Mucosa of stomach (tissue), 1 donor: ENCODE data around the gene GPR3.

ENCODE experiments used
- H3K27me3 ChIP-seq: one replicate; pipeline ENCODE4 v1.7.0; 2013; ENCODE audit warnings: mild to moderate bottlenecking, low read length; ENCODE audit not compliant: control insufficient read depth, insufficient read depth
- H3K36me3 ChIP-seq: one replicate; pipeline ENCODE4 v1.7.0; 2013; ENCODE audit warnings: low read length; ENCODE audit not compliant: control insufficient read depth, insufficient read depth
- H3K4me1 ChIP-seq: one replicate; pipeline ENCODE4 v1.7.0; 2013; ENCODE audit warnings: mild to moderate bottlenecking, low read length; ENCODE audit not compliant: control insufficient read depth, insufficient read depth
- H3K4me3 ChIP-seq: one replicate; pipeline ENCODE4 v1.7.0; 2013; ENCODE audit warnings: low read length
- H3K9ac ChIP-seq: one replicate; pipeline ENCODE4 v1.7.0; 2013; ENCODE audit warnings: mild to moderate bottlenecking, low read length, moderate library complexity
- H3K9me3 ChIP-seq: one replicate; pipeline ENCODE4 v1.7.0; 2013; ENCODE audit warnings: mild to moderate bottlenecking, low read length, moderate library complexity; ENCODE audit not compliant: control insufficient read depth
- donor health status: Pancreatic carcinoma.

Gene GPR3

DNA sequence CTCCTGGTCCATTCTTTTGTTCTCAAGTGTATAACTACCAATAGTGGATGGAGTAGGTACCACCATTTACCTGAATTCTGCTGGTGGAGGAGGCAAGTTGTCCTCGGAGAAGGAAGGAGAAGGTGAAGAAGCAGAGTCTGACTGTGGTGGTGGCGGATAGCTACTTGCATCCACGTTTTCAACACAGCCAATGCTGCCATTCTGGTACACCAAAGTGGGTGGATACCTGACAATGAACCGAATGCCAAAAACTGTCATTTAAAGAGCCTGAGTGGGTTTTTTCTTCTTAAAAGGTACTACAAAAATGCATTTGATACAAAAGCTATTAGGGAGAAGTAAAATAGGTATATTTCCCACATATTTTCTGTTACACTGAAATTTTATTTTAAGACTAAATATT is 20.1 kb downstream of the GPR3 start:
- Histone ChIP-seq H3K36me3 (peaks cover 26% of the 10 kb centered on the region), H3K9me3 (no peaks in the 10 kb centered on the region), H3K4me1 (peaks cover 14% of the 10 kb centered on the region), H3K4me3 (no peak overlapping the region), H3K9ac (no peak overlapping the region), H3K27me3 (no peaks in the 10 kb centered on the region)

GRCh38 chr1:27413004-27413403 is 20.6 kb downstream of the GPR3 start:
- Histone ChIP-seq H3K36me3 (peaks cover 26% of the 10 kb centered on the region), H3K9me3 (no peaks in the 10 kb centered on the region), H3K4me1 (peaks cover 19% of the 10 kb centered on the region), H3K9ac (no peak overlapping the region), H3K4me3 (no peak overlapping the region), H3K27me3 (no peaks in the 10 kb centered on the region)

GRCh38 chr1:27414091-27414490 is 21.7 kb downstream of the GPR3 start:
- Histone ChIP-seq H3K9ac (no peak overlapping the region), H3K36me3 (peaks cover 26% of the 10 kb centered on the region), H3K4me3 (no peak overlapping the region), H3K4me1 (peaks cover 30% of the 10 kb centered on the region), H3K27me3 (no peaks in the 10 kb centered on the region), H3K9me3 (no peaks in the 10 kb centered on the region)

GRCh38 chr1:27416387-27417111 is 24.1 kb downstream of the GPR3 start:
- peaks cover 20% of the 10 kb centered on the region for H3K36me3 ChIP-seq
- no peak overlapping the region for H3K4me3 ChIP-seq
- peaks cover 36% of the 10 kb centered on the region for H3K4me1 ChIP-seq
- H3K9ac ChIP-seq: no peak overlapping the region
- H3K27me3 ChIP-seq: no peaks in the 10 kb centered on the region
- no peaks in the 10 kb centered on the region for H3K9me3 ChIP-seq

GRCh38 chr1:27417713-27418112 is 25.3 kb downstream of the GPR3 start:
- Histone ChIP-seq H3K4me3 (no peak overlapping the region), H3K27me3 (no peaks in the 10 kb centered on the region), H3K36me3 (peaks cover 15% of the 10 kb centered on the region), H3K9me3 (no peaks in the 10 kb centered on the region), H3K4me1 (peaks cover 36% of the 10 kb centered on the region), H3K9ac (no peak overlapping the region)

DNA sequence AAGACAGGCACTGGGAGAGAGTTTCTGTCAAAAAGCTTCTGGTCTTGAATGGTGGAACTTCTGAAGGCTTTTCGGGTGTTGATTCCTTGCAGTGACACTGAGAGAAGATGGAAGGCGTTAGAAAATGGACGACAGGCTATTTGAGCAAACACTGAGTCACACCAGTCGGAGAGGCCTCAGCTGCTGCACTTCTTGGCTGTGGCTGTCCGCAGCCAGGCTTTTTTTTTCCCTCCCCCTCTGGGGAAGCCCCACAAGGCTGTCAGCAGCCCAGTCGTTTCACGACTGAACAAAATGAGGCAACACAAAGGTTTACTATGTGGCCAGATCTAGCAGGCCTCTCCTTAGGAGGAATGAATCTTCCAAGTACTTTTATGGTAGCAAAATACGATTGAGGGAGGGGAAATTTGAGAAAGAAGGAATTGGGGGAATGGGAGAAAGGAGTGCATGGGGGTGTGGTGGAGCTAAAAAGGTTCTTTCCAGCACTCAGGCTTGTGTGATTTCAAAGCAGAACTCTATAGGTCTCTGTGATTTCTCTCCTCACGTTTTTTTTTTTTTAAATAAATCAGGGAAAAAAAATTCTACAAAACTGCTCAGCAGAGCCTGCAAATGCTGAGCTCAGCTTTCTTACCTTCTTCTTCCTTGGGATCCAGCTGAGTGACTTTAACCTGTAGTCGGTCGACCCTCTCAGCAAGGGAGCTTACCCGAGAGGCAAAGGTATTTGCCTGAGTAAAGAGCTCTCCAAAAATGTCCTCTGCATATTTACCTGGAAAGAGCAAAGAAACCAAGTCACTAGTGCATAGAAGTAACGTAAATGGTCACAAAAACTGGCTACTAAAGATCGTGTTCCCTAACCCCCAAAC is 26.1 kb downstream of the GPR3 start:
- peaks cover 36% of the 10 kb centered on the region for H3K4me1 ChIP-seq
- H3K9ac ChIP-seq: peak overlapping the region; percentile 36

GRCh38 chr1:27423709-27424108 is 31.3 kb downstream of the GPR3 start:
- Histone ChIP-seq H3K9ac (no peak overlapping the region), H3K9me3 (no peaks in the 10 kb centered on the region), H3K27me3 (no peaks in the 10 kb centered on the region), H3K36me3 (no peaks in the 10 kb centered on the region), H3K4me1 (peaks cover 43% of the 10 kb centered on the region), H3K4me3 (no peak overlapping the region)

More for the DNA sequence above, 26.1 kb downstream of the GPR3 start:
- peaks cover 15% of the 10 kb centered on the region for H3K36me3 ChIP-seq
- H3K4me3 ChIP-seq: no peak overlapping the region
- H3K27me3 ChIP-seq: no peaks in the 10 kb centered on the region
- no peaks in the 10 kb centered on the region for H3K9me3 ChIP-seq

- peaks cover 59% of the 10 kb centered on the region for H3K4me1 ChIP-seq
- H3K9ac ChIP-seq: no peak overlapping the region
- no peaks in the 10 kb centered on the region for H3K36me3 ChIP-seq
- no peaks in the 10 kb centered on the region for H3K9me3 ChIP-seq
- H3K4me3 ChIP-seq: no peak overlapping the region
- no peaks in the 10 kb centered on the region for H3K27me3 ChIP-seq
Observed at GRCh38 chr1:27427329-27427728, 34.9 kb downstream of the GPR3 start.

DNA sequence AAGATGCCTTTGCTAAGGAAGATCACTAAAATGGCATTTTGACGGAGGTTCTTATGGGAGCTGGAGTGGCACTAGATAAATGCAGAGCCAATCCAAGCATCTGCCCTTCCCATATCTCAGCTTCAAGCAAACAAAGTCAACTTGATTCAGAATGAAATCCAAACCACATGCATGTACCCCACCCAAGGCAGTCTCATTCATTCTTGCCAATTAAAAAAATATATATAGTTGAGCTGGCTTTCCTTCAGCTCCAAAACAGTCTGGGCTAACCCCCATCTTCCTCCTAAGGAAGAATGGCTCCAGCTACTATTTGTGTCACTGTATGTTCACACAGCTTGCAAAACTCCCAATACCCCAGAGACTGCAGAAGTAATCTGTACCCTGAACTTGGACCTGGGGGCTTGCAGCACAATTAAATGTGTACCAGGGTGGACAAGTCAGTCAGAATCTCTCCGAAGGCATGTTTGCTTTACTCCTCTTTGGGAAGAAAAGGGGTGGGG is 35.4 kb downstream of the GPR3 start:
- Histone ChIP-seq H3K27me3 (no peaks in the 10 kb centered on the region), H3K4me3 (no peak overlapping the region), H3K9ac (peak overlapping the region; percentile 31), H3K36me3 (no peaks in the 10 kb centered on the region), H3K4me1 (peaks cover 59% of the 10 kb centered on the region), H3K9me3 (no peaks in the 10 kb centered on the region)

GRCh38 chr1:27428316-27429028 is 36.0 kb downstream of the GPR3 start:
- no peak overlapping the region for H3K4me3 ChIP-seq
- peak overlapping the region; percentile 31 for H3K9ac ChIP-seq
- peaks cover 64% of the 10 kb centered on the region for H3K4me1 ChIP-seq
- no peaks in the 10 kb centered on the region for H3K9me3 ChIP-seq
- H3K27me3 ChIP-seq: no peaks in the 10 kb centered on the region
- H3K36me3 ChIP-seq: no peaks in the 10 kb centered on the region

- no peak overlapping the region for H3K4me3 ChIP-seq
- no peak overlapping the region for H3K9ac ChIP-seq
- no peaks in the 10 kb centered on the region for H3K36me3 ChIP-seq
- no peaks in the 10 kb centered on the region for H3K27me3 ChIP-seq
- H3K9me3 ChIP-seq: no peaks in the 10 kb centered on the region
- peaks cover 69% of the 10 kb centered on the region for H3K4me1 ChIP-seq
Observed at GRCh38 chr1:27429029-27429425, 36.6 kb downstream of the GPR3 start.
